Breast epithelium (tissue), 4 donors: ENCODE results near the gene NAT9. TPM values are rescaled to one million over a fixed set of nuclear protein-coding genes. Genes with fewer than 3 reads are reported as not detected.

Experiments
- DNase-seq, 2 donors: peaks; one replicate each; pipeline ENCODE4 v3.0.0-alpha.2; 2019; ENCODE audit warnings: low spot score in 2 of 2
- H3K27ac ChIP-seq, 2 donors: fragments of 200-600 bp; sonication (generic) in 1 of 2; one replicate each; pipeline ENCODE4 v1.5.1; 2016 to 2019; ENCODE audit warnings: mild to moderate bottlenecking in 1 of 2
- H3K27me3 ChIP-seq, 2 donors: fragments of 200-600 bp; sonication (generic) in 1 of 2; one replicate each; pipeline versions ENCODE4 v1.5.1 to v1.6.0; 2017 to 2019; ENCODE audit warnings: control low read depth in 1 of 2, mild to moderate bottlenecking in 1 of 2
- H3K36me3 ChIP-seq: fragments of 200-600 bp; one replicate; pipeline ENCODE4 v1.5.1; 2019
- H3K4me1 ChIP-seq, 2 donors: fragments of 200-600 bp; sonication (generic); one replicate each; pipeline ENCODE4 v1.5.1; 2016 to 2019; ENCODE audit warnings: control low read depth in 1 of 2
- H3K4me3 ChIP-seq, 3 donors: fragments of 200-600 bp; sonication (generic); 1 replicate in 2 of 3; 2 replicates in 1 of 3; pipeline ENCODE4 v1.5.1; 2016 to 2019; ENCODE audit warnings: mild to moderate bottlenecking in 3 of 3, moderate library complexity in 2 of 3
- H3K9me3 ChIP-seq, 2 donors: fragments of 200-600 bp; sonication (generic) in 1 of 2; one replicate each; pipeline ENCODE4 v1.5.1; 2016 to 2019; ENCODE audit warnings: control low read depth in 1 of 2
- CTCF ChIP-seq, 3 donors: fragments of 450-650 bp; IDR thresholded peaks; one replicate each; pipeline ENCODE4 v1.5.1; 2016 to 2017; ENCODE audit warnings: antibody characterized with exemption in 3 of 3, mild to moderate bottlenecking in 3 of 3, moderate library complexity in 3 of 3
- POLR2A ChIP-seq: fragments of 450-650 bp; IDR thresholded peaks from one replicate; pipeline ENCODE4 v1.6.1; 2016; ENCODE audit warnings: antibody characterized with exemption, mild to moderate bottlenecking, moderate library complexity
- POLR2AphosphoS5 ChIP-seq, 3 donors: sonication (generic); formaldehyde crosslinking; IDR thresholded peaks; one replicate each; pipeline ENCODE4 v1.6.1; 2017; ENCODE audit warnings: antibody characterized with exemption in 3 of 3
- intact Hi-C: fragments of 100-400 bp; cut with DNase I; formaldehyde crosslinking; loops from one replicate; pipeline ENCODE4 v1.15.1; 2023; ENCODE audit warnings: low total_unique reads
- total RNA-seq, 3 donors: library from RNA; depleted of rRNA; stranded (reverse); fragments of >200 nt; gene quantifications; one replicate each; pipeline ENCODE4 v1.1.0, GENCODE V29; 2016

Gene NAT9
- total RNA-seq, 3 donors from 2014 or later: 20.6 to 41.3 (median 40.0) TPM

GRCh38 chr17:74769266-74769855 lies 6.8 kb downstream of the NAT9 start:
- no peaks in the 10 kb centered on the region for H3K36me3 ChIP-seq

GRCh38 chr17:74768763-74769114 lies 7.4 kb downstream of the NAT9 start:
- Histone ChIP-seq H3K4me3 (no peak overlapping the region), H3K27me3 (no peaks in the 10 kb centered on the region), H3K4me1 (peaks cover 7% of the 10 kb centered on the region in 2 donors), H3K36me3 (no peaks in the 10 kb centered on the region), H3K9me3 (no peaks in the 10 kb centered on the region), H3K27ac (peak overlapping the region; percentile 88 to 90)
- TF ChIP-seq POLR2A (no peak), CTCF (IDR thresholded peaks at IDR 0.05) (no peak), POLR2AphosphoS5 (IDR thresholded peaks at IDR 0.05) (no peak)
- no peak for DNase-seq
- intact Hi-C loops: no loop called here

More at GRCh38 chr17:74769266-74769855, 6.8 kb downstream of the NAT9 start:
- Histone ChIP-seq H3K4me1 (peaks cover 7% of the 10 kb centered on the region in 2 donors), H3K9me3 (no peaks in the 10 kb centered on the region), H3K27ac (peak overlapping the region; percentile 88 to 90), H3K4me3 (no peak overlapping the region), H3K27me3 (no peaks in the 10 kb centered on the region)
- TF ChIP-seq POLR2AphosphoS5 (IDR thresholded peaks at IDR 0.05): no peak
- TF ChIP-seq CTCF (IDR thresholded peaks at IDR 0.05): no peak
- TF ChIP-seq POLR2A: no peak
- DNase-seq: no peak
- intact Hi-C loops: no loop called here

- no peaks in the 10 kb centered on the region for H3K27me3 ChIP-seq
- H3K36me3 ChIP-seq: no peaks in the 10 kb centered on the region
- TF ChIP-seq POLR2A: no peak
- peak in 2 of 3 donors; percentile 14 to 58 for TF ChIP-seq POLR2AphosphoS5 (IDR thresholded peaks at IDR 0.05)
- TF ChIP-seq CTCF (IDR thresholded peaks at IDR 0.05): no peak
- peaks cover 7% of the 10 kb centered on the region in 2 donors for H3K4me1 ChIP-seq
- H3K27ac ChIP-seq: peak overlapping the region; percentile 88 to 90
- intact Hi-C loops: no loop called here
- peak; percentile 82 to 89 for DNase-seq
- no peaks in the 10 kb centered on the region for H3K9me3 ChIP-seq
- H3K4me3 ChIP-seq: no peak overlapping the region
Measured at GRCh38 chr17:74768069-74768762, 7.9 kb downstream of the NAT9 start.

GRCh38 chr17:74767111-74767516 lies 9.0 kb downstream of the NAT9 start:
- Histone ChIP-seq H3K27ac (peak overlapping the region; percentile 88 to 90), H3K36me3 (no peaks in the 10 kb centered on the region), H3K9me3 (no peaks in the 10 kb centered on the region), H3K4me3 (no peak overlapping the region), H3K4me1 (peaks cover 7% of the 10 kb centered on the region in 2 donors), H3K27me3 (no peaks in the 10 kb centered on the region)
- no peak for TF ChIP-seq POLR2AphosphoS5 (IDR thresholded peaks at IDR 0.05)
- TF ChIP-seq POLR2A: no peak
- TF ChIP-seq CTCF (IDR thresholded peaks at IDR 0.05): no peak
- intact Hi-C loops: no loop called here
- no peak for DNase-seq

- Histone ChIP-seq H3K9me3 (no peaks in the 10 kb centered on the region), H3K4me3 (no peak overlapping the region), H3K36me3 (no peaks in the 10 kb centered on the region), H3K27ac (peak overlapping the region in 1 of 2 donors; percentile 88), H3K4me1 (peaks cover 7 to 9% of the 10 kb centered on the region in 2 donors), H3K27me3 (no peaks in the 10 kb centered on the region)
- TF ChIP-seq POLR2AphosphoS5 (IDR thresholded peaks at IDR 0.05) (no peak), CTCF (IDR thresholded peaks at IDR 0.05) (no peak), POLR2A (no peak)
- intact Hi-C loops: no loop called here
- no peak for DNase-seq
Measured at GRCh38 chr17:74766413-74766812, 9.7 kb downstream of the NAT9 start.
